GM18868 (cell line): ENCODE results near the gene PXMP2.
"Not testable (repeated sequence)": the region's sequence is repeated elsewhere in the genome, so short reads cannot be mapped to it uniquely, and the experiment has no call there.

ENCODE experiments used
- ATAC-seq: cut with Tn5 transposase; IDR thresholded peaks from one replicate; pipeline ENCODE4 v1.9.1; 2021; ENCODE audit warnings: mild to moderate bottlenecking, moderate library complexity; ENCODE audit not compliant: unreplicated experiment

The PXMP2 gene

DNA sequence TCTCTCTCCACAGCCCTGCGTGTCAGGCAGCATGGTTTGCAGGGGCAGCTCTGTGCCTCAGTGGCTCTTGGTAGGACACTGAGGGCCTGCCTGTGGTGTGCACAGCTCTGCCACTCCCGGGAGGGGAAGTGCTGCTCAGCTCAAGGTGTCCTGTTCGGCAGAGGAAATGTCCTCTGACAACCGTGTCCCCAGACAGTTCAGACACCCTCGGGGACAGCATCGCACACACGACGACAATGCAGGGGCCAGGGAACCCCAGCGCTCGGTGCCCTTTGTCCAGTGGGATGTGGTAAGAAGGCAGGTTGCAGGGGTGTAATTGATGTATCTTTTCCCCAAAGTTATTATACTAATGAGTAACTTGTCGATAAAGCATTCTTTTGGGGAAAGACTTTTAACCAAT, 60.0 kb downstream of the PXMP2 start:
- no peak for ATAC-seq

DNA sequence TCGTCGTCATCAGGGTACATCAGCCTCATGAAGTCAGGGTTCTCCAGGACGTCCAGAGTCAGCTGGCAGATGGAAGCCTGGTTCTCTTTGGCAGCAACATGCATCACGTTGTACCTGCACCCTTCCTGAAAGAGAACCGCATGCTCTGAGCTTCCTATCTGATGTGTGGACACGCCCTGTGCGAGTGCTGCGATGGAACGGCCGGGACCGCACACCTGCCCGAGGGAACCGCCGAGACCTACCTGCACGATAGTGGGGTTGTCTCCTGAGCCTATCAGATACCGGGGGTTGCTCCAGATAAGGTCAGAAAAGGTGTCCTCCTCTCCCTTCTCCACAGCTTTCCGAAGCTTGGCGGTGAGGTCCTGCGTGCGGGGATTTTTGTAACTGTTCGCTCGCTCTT, 60.5 kb downstream of the PXMP2 start:
- no peak for ATAC-seq

DNA sequence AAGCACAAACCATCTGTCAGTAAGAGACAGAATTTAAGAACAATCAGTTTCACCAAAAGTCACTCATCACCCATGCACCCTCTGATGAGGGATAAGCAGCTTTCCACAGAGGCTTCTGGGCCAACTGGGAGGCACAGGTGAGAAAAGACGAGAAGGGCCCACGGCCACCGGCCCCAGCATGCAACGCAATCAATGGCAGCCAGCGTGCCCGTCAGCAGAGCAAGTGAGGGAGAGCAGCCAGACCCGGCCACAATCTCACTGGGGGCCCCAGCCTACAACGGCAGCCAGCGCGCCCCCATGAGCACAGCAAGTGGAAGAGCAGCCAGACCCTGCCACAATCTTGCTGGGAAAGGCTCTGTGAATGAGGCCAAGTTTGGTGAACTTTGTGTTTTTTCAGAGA, 60.9 kb downstream of the PXMP2 start:
- no peak for ATAC-seq

DNA sequence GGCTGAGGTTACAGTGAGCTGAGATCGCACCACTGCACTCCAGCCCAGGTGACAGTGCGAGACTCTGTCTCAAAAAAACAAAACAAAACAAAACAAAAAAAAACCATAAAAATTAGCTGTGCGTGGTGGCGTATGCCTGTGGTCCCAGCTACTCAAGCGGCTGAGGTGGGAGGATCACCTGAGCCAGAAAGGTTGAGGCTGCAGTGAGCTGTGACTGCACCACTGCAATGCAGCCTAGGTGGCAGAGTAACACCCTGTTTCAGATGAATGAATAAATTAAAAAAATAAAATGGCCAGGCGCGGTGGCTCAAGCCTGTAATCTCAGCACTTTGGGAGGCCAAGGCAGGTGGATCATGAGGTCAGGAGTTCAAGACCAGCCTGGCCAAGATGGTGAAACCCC, 66.3 kb downstream of the PXMP2 start:
- not testable (repeated sequence) for ATAC-seq

DNA sequence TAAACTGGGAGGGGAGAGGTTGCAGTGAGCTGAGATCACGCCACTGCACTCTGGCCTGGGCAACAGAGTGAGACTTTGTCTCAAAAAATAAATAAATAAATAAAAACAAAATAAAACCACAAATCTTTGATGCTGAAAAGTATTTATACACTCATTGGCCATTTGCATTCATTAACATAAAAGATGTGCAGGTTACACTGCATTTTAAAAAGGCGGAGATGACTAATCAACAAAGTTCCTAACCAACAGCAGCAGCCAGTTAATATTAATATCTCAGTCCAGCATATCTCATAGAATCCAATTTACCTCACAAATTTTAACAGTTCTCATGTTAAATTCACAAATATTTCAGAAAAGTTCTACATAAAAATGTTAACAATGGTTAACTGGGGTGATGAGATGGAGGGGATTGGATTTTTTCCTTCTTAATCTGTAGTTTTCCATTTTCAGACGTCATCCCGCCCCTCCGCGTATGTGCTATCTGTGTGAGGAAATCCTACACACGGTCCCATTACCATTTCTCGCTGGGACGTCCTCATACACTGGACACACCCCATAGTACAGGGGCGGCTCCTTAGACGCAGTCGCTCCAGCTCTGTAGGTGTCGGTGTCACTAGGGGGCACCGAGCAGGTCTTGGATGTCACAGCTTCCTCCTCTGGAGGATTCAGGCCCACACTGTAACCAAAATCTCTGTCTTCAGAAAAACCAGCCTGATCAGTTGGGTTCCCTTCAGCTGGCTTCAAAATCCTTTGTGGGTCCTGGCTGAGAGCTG, 67.0 kb downstream of the PXMP2 start:
- no peak for ATAC-seq
